WTC11 (cell line): Measurements from ENCODE around the gene CST9L. TPM values are rescaled to one million over a fixed set of nuclear protein-coding genes. Genes with fewer than 3 reads are reported as not detected.

Experiments
- ATAC-seq: fragments of 200-7000 bp; cut with Tn5 transposase; 2 replicates; pipeline ENCODE4 v1.10.0; 2021; ENCODE audit warnings: mild to moderate bottlenecking, moderate library complexity
- CTCF ChIA-PET: fragments of 300-600 bp; sonication (Branson Sonifier 250); formaldehyde crosslinking; loops from one replicate; lab custom pipeline; 2021; ENCODE audit warnings: antibody characterized with exemption; lab: Charles Lee
- POLR2A ChIA-PET: fragments of 350-600 bp; sonication (Branson Sonifier 250); formaldehyde crosslinking; loops from one replicate; lab custom pipeline; 2021; ENCODE audit warnings: antibody characterized with exemption; lab: Charles Lee
- DNase-seq: peaks from one replicate; pipeline ENCODE4 v3.0.0; 2021; ENCODE audit warnings: low spot score
- H3K27ac Mint-ChIP-seq: 2 replicates; pipeline ENCODE4 v1.8.0; 2021; ENCODE audit warnings: mixed read lengths
- H3K27me3 Mint-ChIP-seq: 2 replicates; pipeline ENCODE4 v1.8.0; 2021; ENCODE audit warnings: low read depth, mild to moderate bottlenecking, moderate library complexity, mixed read lengths
- H3K36me3 Mint-ChIP-seq: 2 replicates; pipeline ENCODE4 v1.8.0; 2021; ENCODE audit warnings: mixed read lengths
- H3K4me1 Mint-ChIP-seq: 2 replicates; pipeline ENCODE4 v1.8.0; 2022; ENCODE audit warnings: mixed read lengths
- H3K4me3 Mint-ChIP-seq: 2 replicates; pipeline ENCODE4 v1.8.0; 2021; ENCODE audit warnings: mild to moderate bottlenecking, moderate library complexity, mixed read lengths
- H3K9me3 Mint-ChIP-seq: 2 replicates; pipeline ENCODE4 v1.8.0; 2021; ENCODE audit warnings: mixed read lengths
- CDX4 ChIP-seq: fragments of 250-450 bp; sonication (Bioruptor Pico); IDR thresholded peaks from 2 replicates; pipeline ENCODE4 v1.9.0; 2021; ENCODE audit warnings: moderate library complexity, mild to moderate bottlenecking, inconsistent platforms, borderline replicate concordance
- CREB1 ChIP-seq: sonication (generic); formaldehyde crosslinking; IDR thresholded peaks from 2 replicates; pipeline ENCODE4 v1.8.0; 2023; ENCODE audit warnings: mild to moderate bottlenecking, missing genetic modification reagents
- CREM ChIP-seq: sonication (generic); formaldehyde crosslinking; IDR thresholded peaks from 2 replicates; pipeline ENCODE4 v1.8.1; 2022; ENCODE audit warnings: mild to moderate bottlenecking, missing genetic modification reagents, moderate library complexity
- E2F1 ChIP-seq: sonication (generic); formaldehyde crosslinking; IDR thresholded peaks from 2 replicates; pipeline ENCODE4 v1.8.0; 2022; ENCODE audit warnings: mild to moderate bottlenecking, missing genetic modification reagents
- E2F4 ChIP-seq: sonication (generic); formaldehyde crosslinking; IDR thresholded peaks from 2 replicates; pipeline ENCODE4 v1.8.1; 2022; ENCODE audit warnings: low read depth, mild to moderate bottlenecking, moderate library complexity, missing genetic modification reagents, borderline replicate concordance
- ELF4 ChIP-seq: sonication (generic); formaldehyde crosslinking; IDR thresholded peaks from 2 replicates; pipeline ENCODE4 v1.8.1; 2022; ENCODE audit warnings: low read depth, mild to moderate bottlenecking, moderate library complexity, missing genetic modification reagents
- EMX1 ChIP-seq: fragments of 250-450 bp; sonication (Bioruptor Pico); IDR thresholded peaks from 2 replicates; pipeline ENCODE4 v1.8.0; 2021; ENCODE audit warnings: mild to moderate bottlenecking
- ERG ChIP-seq: fragments of 250-450 bp; sonication (Bioruptor Pico); IDR thresholded peaks from 2 replicates; pipeline ENCODE4 v1.8.0; 2021; ENCODE audit warnings: mild to moderate bottlenecking
- FOXP1 ChIP-seq: sonication (generic); formaldehyde crosslinking; IDR thresholded peaks from 2 replicates; pipeline ENCODE4 v1.8.0; 2022; ENCODE audit warnings: missing genetic modification reagents, mild to moderate bottlenecking, moderate library complexity, borderline replicate concordance
- FOXP4 ChIP-seq: sonication (generic); formaldehyde crosslinking; IDR thresholded peaks from 2 replicates; pipeline ENCODE4 v1.8.0; 2022; ENCODE audit warnings: mild to moderate bottlenecking, missing genetic modification reagents
- GRHL2 ChIP-seq: fragments of 250-450 bp; sonication (Bioruptor Pico); IDR thresholded peaks from 2 replicates; pipeline ENCODE4 v1.8.0; 2022; ENCODE audit warnings: mild to moderate bottlenecking, moderate library complexity; ENCODE audit not compliant: insufficient replicate concordance, severe bottlenecking
- GTF2I ChIP-seq: fragments of 250-450 bp; sonication (Bioruptor Pico); conservative IDR thresholded peaks from 2 replicates; pipeline ENCODE4 v1.4.0; 2021; ENCODE audit warnings: mild to moderate bottlenecking
- HMGA2 ChIP-seq: fragments of 250-450 bp; sonication (Bioruptor Pico); IDR thresholded peaks from 2 replicates; pipeline ENCODE4 v1.4.0; 2021; ENCODE audit warnings: mild to moderate bottlenecking, moderate library complexity
- NFATC4 ChIP-seq: fragments of 250-450 bp; sonication (Bioruptor Pico); IDR thresholded peaks from 2 replicates; pipeline ENCODE4 v1.9.0; 2021; ENCODE audit warnings: mild to moderate bottlenecking
- NR1H2 ChIP-seq: sonication (generic); formaldehyde crosslinking; IDR thresholded peaks from 2 replicates; pipeline ENCODE4 v1.9.0; 2021; ENCODE audit warnings: mild to moderate bottlenecking, moderate library complexity, missing genetic modification reagents
- OVOL2 ChIP-seq: fragments of 250-450 bp; sonication (Bioruptor Pico); IDR thresholded peaks from 2 replicates; pipeline ENCODE4 v1.9.0; 2021; ENCODE audit warnings: mild to moderate bottlenecking, borderline replicate concordance
- SMAD3 ChIP-seq: sonication (generic); formaldehyde crosslinking; IDR thresholded peaks from 2 replicates; pipeline ENCODE4 v1.8.0; 2022; ENCODE audit warnings: missing genetic modification reagents, mild to moderate bottlenecking, borderline replicate concordance
- TEAD1 ChIP-seq: sonication (generic); formaldehyde crosslinking; IDR thresholded peaks from 2 replicates; pipeline ENCODE4 v1.8.0; 2022; ENCODE audit warnings: mild to moderate bottlenecking, missing genetic modification reagents
- ZNF281 ChIP-seq: sonication (generic); formaldehyde crosslinking; IDR thresholded peaks from 2 replicates; pipeline ENCODE4 v1.8.0; 2023; ENCODE audit warnings: mild to moderate bottlenecking, missing genetic modification reagents
- ZNF317 ChIP-seq: sonication (generic); formaldehyde crosslinking; IDR thresholded peaks from 2 replicates; pipeline ENCODE4 v1.8.1; 2023; ENCODE audit warnings: low read depth, mild to moderate bottlenecking, moderate library complexity, missing genetic modification reagents, borderline replicate concordance
- ZNF396 ChIP-seq: fragments of 250-450 bp; sonication (Bioruptor Pico); IDR thresholded peaks from 2 replicates; pipeline ENCODE4 v1.8.0; 2021; ENCODE audit warnings: mild to moderate bottlenecking, moderate library complexity, borderline replicate concordance
- ZNF416 ChIP-seq: fragments of 250-450 bp; sonication (Bioruptor Pico); IDR thresholded peaks from 2 replicates; pipeline ENCODE4 v1.9.0; 2021; ENCODE audit warnings: mild to moderate bottlenecking, inconsistent platforms
- ZNF425 ChIP-seq: fragments of 250-450 bp; sonication (Bioruptor Pico); conservative IDR thresholded peaks from 2 replicates; pipeline ENCODE4 v1.9.0; 2021; ENCODE audit warnings: mild to moderate bottlenecking
- ZNF671 ChIP-seq: fragments of 250-450 bp; sonication (Bioruptor Pico); IDR thresholded peaks from 2 replicates; pipeline ENCODE4 v1.8.0; 2021; ENCODE audit warnings: mild to moderate bottlenecking
- total RNA-seq: library from RNA; stranded (reverse); gene quantifications from 3 replicates; pipeline ENCODE4 v1.2.3, GENCODE V29; 2021

The CST9L gene
- total RNA-seq, 1 experiment from 2014 or later, result not detected

- TF ChIP-seq ERG (CRISPR knock-in tag) (no peak), ZNF317 (CRISPR knock-in tag) (no peak), FOXP1 (no peak), ZNF281 (no peak), GTF2I (CRISPR knock-in tag) (no peak), FOXP4 (CRISPR knock-in tag) (no peak), E2F4 (CRISPR knock-in tag) (no peak), NR1H2 (CRISPR knock-in tag) (no peak), OVOL2 (CRISPR knock-in tag) (no peak), NFATC4 (CRISPR knock-in tag) (no peak), SMAD3 (no peak), CDX4 (CRISPR knock-in tag) (no peak), ZNF396 (CRISPR knock-in tag) (no peak), EMX1 (CRISPR knock-in tag) (no peak)
- Mint-ChIP-seq H3K36me3 (peaks cover 42% of the 10 kb centered on the region), H3K4me3 (no peak overlapping the region), H3K4me1 (peaks cover 48% of the 10 kb centered on the region), H3K9me3 (peaks cover 43% of the 10 kb centered on the region), H3K27ac (no peak overlapping the region), H3K27me3 (peaks cover 14% of the 10 kb centered on the region)
- DNase-seq, result no peak
- POLR2A ChIA-PET, result no interaction called here
- no peak for ATAC-seq
- CTCF ChIA-PET, result no interaction called here
Measured at GRCh38 chr20:23524146-23524545, 44.1 kb downstream of the CST9L start.

- ATAC-seq, result no peak
- POLR2A ChIA-PET, result no interaction called here
- Mint-ChIP-seq H3K27me3 (peaks cover 20% of the 10 kb centered on the region), H3K36me3 (peaks cover 27% of the 10 kb centered on the region), H3K9me3 (peaks cover 33% of the 10 kb centered on the region), H3K4me1 (peaks cover 40% of the 10 kb centered on the region), H3K4me3 (no peak overlapping the region), H3K27ac (no peak overlapping the region)
- DNase-seq, result no peak
- CTCF ChIA-PET, result no interaction called here
- TF ChIP-seq ZNF425 (CRISPR knock-in tag), result no peak
- no peak for TF ChIP-seq HMGA2 (CRISPR knock-in tag)
- no peak for TF ChIP-seq EMX1 (CRISPR knock-in tag)
- TF ChIP-seq ZNF671, result no peak
- no peak for TF ChIP-seq CREM
- TF ChIP-seq E2F4 (CRISPR knock-in tag), result no peak
- no peak for TF ChIP-seq ZNF416
- TF ChIP-seq E2F1, result no peak
- TF ChIP-seq GRHL2 (CRISPR knock-in tag), result no peak
- TF ChIP-seq TEAD1 (CRISPR knock-in tag), result no peak
- no peak for TF ChIP-seq ELF4
- TF ChIP-seq CREB1, result no peak
Measured at GRCh38 chr20:23520185-23520584, 48.1 kb downstream of the CST9L start.
